ENCODE measurements around the gene SCNN1A.

Gene SCNN1A

DNA sequence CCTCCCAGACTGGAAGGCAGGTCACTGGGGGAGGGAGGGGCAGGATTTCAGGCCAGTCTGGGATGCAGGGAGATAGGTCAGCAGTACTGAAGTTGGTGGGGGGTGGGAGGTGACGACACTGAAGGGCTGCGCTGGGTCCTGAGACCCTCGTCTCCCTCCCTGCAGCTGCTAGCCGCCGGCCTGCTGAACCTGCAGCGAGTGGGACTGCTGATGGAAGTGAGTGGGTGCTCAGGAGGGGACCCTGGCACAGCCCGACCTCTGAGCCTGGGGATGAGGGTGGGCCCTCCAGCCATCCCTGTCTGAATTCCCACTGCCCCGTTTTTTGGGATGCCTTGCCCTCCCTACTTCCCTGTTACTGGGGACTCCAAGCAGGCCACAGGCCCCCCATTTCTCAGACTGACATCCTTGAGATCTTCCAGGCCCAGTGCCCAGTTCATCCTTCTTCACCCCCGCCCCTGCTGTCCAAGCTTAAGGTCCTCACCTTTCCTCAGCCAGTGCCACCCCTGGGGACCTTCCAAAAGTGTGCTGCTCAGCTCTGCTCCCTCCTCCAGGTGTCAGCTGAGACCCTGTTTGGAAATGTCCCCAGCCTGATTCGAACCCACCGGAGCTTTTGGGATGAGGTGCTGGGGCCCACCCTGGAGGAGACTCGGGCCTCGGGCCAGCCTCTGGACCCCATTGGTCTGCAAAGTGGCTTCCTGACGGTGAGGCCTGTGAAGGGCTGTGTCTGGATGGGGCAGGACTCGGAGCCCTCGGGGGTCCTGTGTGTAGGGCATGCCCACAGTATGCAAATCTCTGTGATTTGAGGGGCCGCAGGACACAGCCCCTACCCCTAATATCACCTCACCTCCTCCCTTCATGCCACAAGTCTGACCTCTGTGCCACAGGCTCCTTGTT lies 59.4 kb downstream of the SCNN1A start:
- no peak for DNase-seq

GRCh38 chr12:6315184-6315583 lies 60.2 kb downstream of the SCNN1A start:
- no peak for DNase-seq

GRCh38 chr12:6314776-6315175 lies 60.6 kb downstream of the SCNN1A start:
- DNase-seq = no peak

GRCh38 chr12:6313326-6313940 lies 61.9 kb downstream of the SCNN1A start:
- DNase-seq = no peak

GRCh38 chr12:6312529-6313325 lies 62.6 kb downstream of the SCNN1A start:
- DNase-seq = no peak

- DNase-seq = no peak
These were observed 63.4 kb downstream of the SCNN1A start for GRCh38 chr12:6311822-6312528.

DNA sequence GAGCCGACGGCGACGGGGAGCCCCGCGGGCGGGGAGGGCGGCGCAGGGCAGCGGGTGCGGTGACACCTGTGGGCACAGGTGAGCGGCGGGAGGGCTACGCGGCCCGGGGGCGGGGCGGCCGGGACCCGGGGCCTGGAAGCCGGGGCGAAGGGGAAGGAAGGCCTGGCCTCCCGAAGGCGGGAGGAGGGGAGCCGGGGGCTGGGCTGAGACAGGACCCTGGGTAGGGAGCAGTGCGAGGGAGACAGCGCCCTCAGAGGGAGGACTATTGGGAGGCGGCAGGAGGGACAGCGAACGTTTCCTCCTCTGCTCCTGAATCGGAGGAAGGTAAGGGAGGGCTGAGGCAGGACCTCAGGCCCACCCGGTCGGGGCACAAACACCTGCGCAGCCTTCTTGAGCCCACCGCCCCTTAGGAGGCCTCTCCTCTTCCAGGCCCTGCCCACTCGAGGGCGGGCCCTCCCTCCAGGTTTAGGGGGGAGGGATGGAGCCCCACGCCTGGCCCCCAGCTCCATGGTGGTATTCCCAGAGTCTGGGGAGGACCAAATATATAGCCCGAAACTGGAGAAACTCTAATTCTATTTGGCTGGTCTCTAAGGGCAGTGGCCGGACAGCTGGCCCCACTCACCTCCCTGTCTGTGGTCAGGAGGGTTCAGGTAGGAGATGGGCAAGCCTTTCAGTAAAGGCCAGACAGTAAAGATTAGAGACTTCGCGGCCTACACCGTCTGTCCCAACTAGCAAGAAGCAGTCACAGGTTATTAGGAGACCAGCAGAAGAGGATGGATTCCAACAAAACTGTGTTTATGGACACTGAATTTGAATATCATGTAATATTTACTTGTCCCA lies 64.4 kb downstream of the SCNN1A start:
- no peak for DNase-seq

- no peak for DNase-seq
These were observed 67.8 kb downstream of the SCNN1A start for GRCh38 chr12:6307529-6307928.

- no peak for DNase-seq
These were observed 68.7 kb downstream of the SCNN1A start for GRCh38 chr12:6306599-6307220.

GRCh38 chr12:6306151-6306550 lies 69.2 kb downstream of the SCNN1A start:
- DNase-seq = no peak

DNA sequence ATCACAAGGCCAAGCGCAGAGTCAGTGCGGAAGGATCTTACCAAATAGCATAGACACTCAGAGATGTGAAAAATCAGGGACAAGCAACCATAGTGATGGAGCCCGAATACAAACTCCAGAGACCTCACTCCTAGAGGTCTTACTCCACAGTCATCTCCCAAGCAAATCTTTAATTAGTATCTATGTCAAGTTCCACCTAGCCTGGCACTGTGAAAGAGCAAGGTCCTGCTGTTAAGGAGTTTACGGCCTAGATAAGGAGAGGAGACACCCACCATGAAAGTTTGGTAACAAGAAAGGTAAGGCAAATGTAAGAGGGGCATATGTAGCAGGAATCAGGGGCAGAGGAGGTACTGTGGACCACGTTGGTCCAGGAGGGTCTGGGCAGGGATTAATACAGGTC lies 72.3 kb downstream of the SCNN1A start:
- DNase-seq = no peak

GRCh38 chr12:6302621-6303020 lies 72.7 kb downstream of the SCNN1A start:
- DNase-seq = no peak

DNA sequence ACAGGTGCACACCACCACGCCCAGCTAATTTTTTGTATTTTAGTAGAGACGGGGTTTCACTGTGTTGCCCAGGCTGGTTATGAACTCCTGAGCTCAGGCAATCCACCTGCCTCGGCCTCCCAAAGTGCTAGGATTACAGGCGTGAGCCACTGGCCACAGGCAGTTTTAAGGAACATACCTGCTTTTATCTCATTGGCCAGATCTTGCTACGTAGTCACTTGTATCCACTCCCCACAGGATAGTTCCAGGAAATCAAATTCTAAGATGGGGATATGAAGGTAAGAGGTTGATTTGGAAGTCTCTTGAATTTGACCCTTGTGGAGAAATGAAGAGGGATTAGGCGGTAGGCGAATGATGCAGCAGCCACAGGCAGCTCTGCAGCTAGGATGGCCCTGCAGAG lies 73.6 kb downstream of the SCNN1A start:
- no peak for DNase-seq

- DNase-seq = no peak
These were observed 78.2 kb downstream of the SCNN1A start for GRCh38 chr12:6297170-6297569.
